A549 (cell line): Measurements from ENCODE around the gene PDE6D.

Source experiments
- CTCF ChIP-seq: fragments of >200 bp; sonication (Bioruptor Twin); formaldehyde crosslinking; IDR thresholded peaks from 3 replicates; pipeline ENCODE4 v1.5.1; 2016
- EP300 ChIP-seq, 2 experiments: fragments of >200 bp; sonication (Bioruptor Twin); formaldehyde crosslinking; IDR thresholded peaks; 2 replicates in 1 of 2; 3 replicates in 1 of 2; pipeline ENCODE4 v1.6.1; 2016 to 2017
- GATA3 ChIP-seq: IDR thresholded peaks from 2 replicates; pipeline ENCODE4 v1.6.1; 2012; ENCODE audit warnings: borderline replicate concordance
- MAFK ChIP-seq: fragments of 450-650 bp; IDR thresholded peaks from 2 replicates; pipeline ENCODE4 v1.6.1; 2014; ENCODE audit not compliant: partially characterized antibody
- POLR2A ChIP-seq: IDR thresholded peaks from 2 replicates; pipeline ENCODE4 v1.6.1; 2012; ENCODE audit warnings: mild to moderate bottlenecking, low read length
- RCOR1 ChIP-seq: fragments of 150-350 bp; IDR thresholded peaks from 2 replicates; pipeline ENCODE4 v1.6.1; 2014; ENCODE audit warnings: antibody characterized with exemption, low read length, low read depth
- SMC3 ChIP-seq: fragments of >200 bp; sonication (Bioruptor Twin); formaldehyde crosslinking; IDR thresholded peaks from 3 replicates; pipeline ENCODE4 v1.6.1; 2018; ENCODE audit warnings: inconsistent platforms
- SREBF2 ChIP-seq: fragments of 450-650 bp; IDR thresholded peaks from 2 replicates; pipeline ENCODE4 v1.6.1; 2014; ENCODE audit warnings: mild to moderate bottlenecking, moderate library complexity

DNA sequence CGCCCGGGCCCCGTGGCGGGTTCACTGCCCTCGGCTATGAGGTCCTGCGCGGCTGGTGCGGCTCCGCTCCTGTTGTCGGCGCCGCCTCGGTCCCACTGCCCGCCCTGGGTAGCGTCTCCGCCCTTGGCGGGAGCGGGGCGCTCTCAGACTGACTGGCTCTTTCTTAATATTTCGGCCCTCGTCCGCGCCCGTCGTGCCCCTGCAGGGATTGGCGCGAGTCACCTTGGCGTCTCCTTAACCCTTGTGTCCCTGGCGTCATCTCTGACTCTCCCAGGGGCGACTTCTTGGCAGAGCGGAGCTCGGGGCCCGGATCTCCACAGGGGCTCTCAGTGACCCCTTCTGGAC lies 71.5 kb downstream of the PDE6D start:
- TF ChIP-seq SMC3 (no peak), EP300 (IDR thresholded peaks at IDR 0.05) (no peak), SREBF2 (no peak), RCOR1 (no peak), MAFK (no peak), CTCF (no peak), GATA3 (no peak), POLR2A (no peak)
